ENCODE results near the gene UBAP2L.

Gene UBAP2L

GRCh38 chr1:154220071-154220969 is at the start of gene UBAP2L:
UBAP2L (plus strand) TSS chr1:154220955; CDS start chr1:154225124, 4,169 bp downstream.
- Histone ChIP-seq H3K27ac (ENCODE audit: low read depth, low read length) (peak within 1 kb of the TSS; percentile 98), H3K4me3 (ENCODE audit: low read depth, low read length) (peak within 1 kb of the TSS; percentile 100), H3K27me3 (ENCODE audit: insufficient read depth, low read length) (no peaks in the 10 kb centered on the region), H3K4me1 (ENCODE audit: control insufficient read depth, insufficient read depth, low read length, unreplicated experiment) (peaks cover 52% of the 10 kb centered on the region), H2AFZ (ENCODE audit: low read length, unreplicated experiment) (peak within 1 kb of the TSS; percentile 97), H3K79me2 (ENCODE audit: control insufficient read depth, insufficient read depth, low read length, unreplicated experiment) (peaks cover 91% of the 10 kb centered on the region), H3K36me3 (ENCODE audit: insufficient read depth, low read length) (peaks cover 39% of the 10 kb centered on the region)

- H3K79me2 ChIP-seq (ENCODE audit: control insufficient read depth, insufficient read depth, low read length, unreplicated experiment): peaks cover 80% of the 10 kb centered on the region
- H3K36me3 ChIP-seq (ENCODE audit: insufficient read depth, low read length): peaks cover 64% of the 10 kb centered on the region
- H3K27ac ChIP-seq (ENCODE audit: low read depth, low read length): no peak overlapping the region
- H3K4me1 ChIP-seq (ENCODE audit: control insufficient read depth, insufficient read depth, low read length, unreplicated experiment): peaks cover 14% of the 10 kb centered on the region
- H2AFZ ChIP-seq (ENCODE audit: low read length, unreplicated experiment): no peak overlapping the region
- H3K4me3 ChIP-seq (ENCODE audit: low read depth, low read length): no peak overlapping the region
- H3K27me3 ChIP-seq (ENCODE audit: insufficient read depth, low read length): no peaks in the 10 kb centered on the region
Measured at GRCh38 chr1:154171223-154171583, 49.6 kb upstream of the UBAP2L start.

GRCh38 chr1:154171880-154172279 is 48.9 kb upstream of the UBAP2L start:
- no peak overlapping the region for H3K4me3 ChIP-seq (ENCODE audit: low read depth, low read length)
- peaks cover 84% of the 10 kb centered on the region for H3K79me2 ChIP-seq (ENCODE audit: control insufficient read depth, insufficient read depth, low read length, unreplicated experiment)
- H3K27ac ChIP-seq (ENCODE audit: low read depth, low read length): no peak overlapping the region
- H2AFZ ChIP-seq (ENCODE audit: low read length, unreplicated experiment): no peak overlapping the region
- H3K27me3 ChIP-seq (ENCODE audit: insufficient read depth, low read length): no peaks in the 10 kb centered on the region
- peaks cover 61% of the 10 kb centered on the region for H3K36me3 ChIP-seq (ENCODE audit: insufficient read depth, low read length)
- H3K4me1 ChIP-seq (ENCODE audit: control insufficient read depth, insufficient read depth, low read length, unreplicated experiment): peaks cover 16% of the 10 kb centered on the region

- peaks cover 40% of the 10 kb centered on the region for H3K36me3 ChIP-seq (ENCODE audit: insufficient read depth, low read length)
- H2AFZ ChIP-seq (ENCODE audit: low read length, unreplicated experiment): no peak overlapping the region
- H3K4me3 ChIP-seq (ENCODE audit: low read depth, low read length): no peak overlapping the region
- no peaks in the 10 kb centered on the region for H3K27me3 ChIP-seq (ENCODE audit: insufficient read depth, low read length)
- peaks cover 90% of the 10 kb centered on the region for H3K79me2 ChIP-seq (ENCODE audit: control insufficient read depth, insufficient read depth, low read length, unreplicated experiment)
- no peak overlapping the region for H3K27ac ChIP-seq (ENCODE audit: low read depth, low read length)
- peaks cover 44% of the 10 kb centered on the region for H3K4me1 ChIP-seq (ENCODE audit: control insufficient read depth, insufficient read depth, low read length, unreplicated experiment)
Measured at GRCh38 chr1:154174654-154175053, 46.1 kb upstream of the UBAP2L start.

GRCh38 chr1:154176337-154176736 is 44.4 kb upstream of the UBAP2L start:
- Histone ChIP-seq H3K79me2 (ENCODE audit: control insufficient read depth, insufficient read depth, low read length, unreplicated experiment) (peaks cover 89% of the 10 kb centered on the region), H3K36me3 (ENCODE audit: insufficient read depth, low read length) (peaks cover 23% of the 10 kb centered on the region), H3K4me1 (ENCODE audit: control insufficient read depth, insufficient read depth, low read length, unreplicated experiment) (peaks cover 52% of the 10 kb centered on the region), H3K4me3 (ENCODE audit: low read depth, low read length) (no peak overlapping the region; the same call in 1 of the 2 replicates), H3K27ac (ENCODE audit: low read depth, low read length) (no peak overlapping the region; the same call in 1 of the 2 replicates), H2AFZ (ENCODE audit: low read length, unreplicated experiment) (no peak overlapping the region), H3K27me3 (ENCODE audit: insufficient read depth, low read length) (no peaks in the 10 kb centered on the region)

- H3K4me3 ChIP-seq (ENCODE audit: low read depth, low read length): peak overlapping the region; percentile 3; the same call in 1 of the 2 replicates
- H3K79me2 ChIP-seq (ENCODE audit: control insufficient read depth, insufficient read depth, low read length, unreplicated experiment): peaks cover 88% of the 10 kb centered on the region
- H3K27ac ChIP-seq (ENCODE audit: low read depth, low read length): 0 out of 2 replicates have a peak overlapping the region, but pooled peaks have one; percentile 33
- peaks cover 6% of the 10 kb centered on the region for H3K36me3 ChIP-seq (ENCODE audit: insufficient read depth, low read length)
- peaks cover 52% of the 10 kb centered on the region for H3K4me1 ChIP-seq (ENCODE audit: control insufficient read depth, insufficient read depth, low read length, unreplicated experiment)
- H3K27me3 ChIP-seq (ENCODE audit: insufficient read depth, low read length): no peaks in the 10 kb centered on the region
- no peak overlapping the region for H2AFZ ChIP-seq (ENCODE audit: low read length, unreplicated experiment)
Measured at GRCh38 chr1:154178013-154178412, 42.7 kb upstream of the UBAP2L start.

- H3K4me3 ChIP-seq (ENCODE audit: low read depth, low read length): peak overlapping the region; percentile 65
- H2AFZ ChIP-seq (ENCODE audit: low read length, unreplicated experiment): no peak overlapping the region
- H3K79me2 ChIP-seq (ENCODE audit: control insufficient read depth, insufficient read depth, low read length, unreplicated experiment): peaks cover 84% of the 10 kb centered on the region
- H3K36me3 ChIP-seq (ENCODE audit: insufficient read depth, low read length): peaks cover 5% of the 10 kb centered on the region
- H3K27me3 ChIP-seq (ENCODE audit: insufficient read depth, low read length): no peaks in the 10 kb centered on the region
- H3K4me1 ChIP-seq (ENCODE audit: control insufficient read depth, insufficient read depth, low read length, unreplicated experiment): peaks cover 52% of the 10 kb centered on the region
- H3K27ac ChIP-seq (ENCODE audit: low read depth, low read length): peak overlapping the region; percentile 33
Measured at GRCh38 chr1:154178911-154179811, 41.6 kb upstream of the UBAP2L start.

- H2AFZ ChIP-seq (ENCODE audit: low read length, unreplicated experiment): no peak overlapping the region
- no peaks in the 10 kb centered on the region; the same call in 1 of the 2 replicates for H3K36me3 ChIP-seq (ENCODE audit: insufficient read depth, low read length)
- H3K27ac ChIP-seq (ENCODE audit: low read depth, low read length): no peak overlapping the region
- H3K79me2 ChIP-seq (ENCODE audit: control insufficient read depth, insufficient read depth, low read length, unreplicated experiment): peaks cover 76% of the 10 kb centered on the region
- H3K4me1 ChIP-seq (ENCODE audit: control insufficient read depth, insufficient read depth, low read length, unreplicated experiment): peaks cover 52% of the 10 kb centered on the region
- H3K4me3 ChIP-seq (ENCODE audit: low read depth, low read length): peak overlapping the region; percentile 65
- no peaks in the 10 kb centered on the region for H3K27me3 ChIP-seq (ENCODE audit: insufficient read depth, low read length)
Measured at GRCh38 chr1:154179946-154180687, 40.6 kb upstream of the UBAP2L start.

- Histone ChIP-seq H2AFZ (ENCODE audit: low read length, unreplicated experiment) (no peak overlapping the region), H3K27ac (ENCODE audit: low read depth, low read length) (peak overlapping the region; percentile 87), H3K27me3 (ENCODE audit: insufficient read depth, low read length) (no peaks in the 10 kb centered on the region), H3K4me1 (ENCODE audit: control insufficient read depth, insufficient read depth, low read length, unreplicated experiment) (peaks cover 41% of the 10 kb centered on the region), H3K4me3 (ENCODE audit: low read depth, low read length) (peak overlapping the region; percentile 91), H3K79me2 (ENCODE audit: control insufficient read depth, insufficient read depth, low read length, unreplicated experiment) (peaks cover 59% of the 10 kb centered on the region), H3K36me3 (ENCODE audit: insufficient read depth, low read length) (no peaks in the 10 kb centered on the region)
Measured at GRCh38 chr1:154181944-154182343, 38.8 kb upstream of the UBAP2L start.

All from ACC112 (cell line).